Cerebellar cortex (tissue), 1 donor: Measurements from ENCODE around the gene CD52.
"Not testable (repeated sequence)": the region's sequence is repeated elsewhere in the genome, so short reads cannot be mapped to it uniquely, and the experiment has no call there.

Experiments
- DNase-seq: peaks from one replicate; pipeline ENCODE4 v3.0.0-alpha.2; 2015; ENCODE audit warnings: low spot score

CD52 gene

GRCh38 chr1:26284597-26285347 lies 33.0 kb upstream of the CD52 start:
- peak; percentile 44 for DNase-seq

GRCh38 chr1:26285366-26286063 lies 32.2 kb upstream of the CD52 start:
- peak; percentile 29 for DNase-seq

- DNase-seq = no peak
These were observed 31.7 kb upstream of the CD52 start for GRCh38 chr1:26286064-26286416.

GRCh38 chr1:26287033-26287711 lies 30.6 kb upstream of the CD52 start:
- no peak for DNase-seq

- no peak for DNase-seq
These were observed 29.9 kb upstream of the CD52 start for GRCh38 chr1:26287811-26288210.

- DNase-seq = no peak
These were observed 29.3 kb upstream of the CD52 start for GRCh38 chr1:26288311-26288941.

- DNase-seq = no peak
These were observed 28.3 kb upstream of the CD52 start for GRCh38 chr1:26289158-26290059.

GRCh38 chr1:26290122-26290881 lies 27.5 kb upstream of the CD52 start:
- no peak for DNase-seq

- no peak for DNase-seq
These were observed 26.9 kb upstream of the CD52 start for GRCh38 chr1:26290882-26291261.

GRCh38 chr1:26291433-26291832 lies 26.3 kb upstream of the CD52 start:
- DNase-seq = no peak

- no peak for DNase-seq
These were observed 25.8 kb upstream of the CD52 start for GRCh38 chr1:26291939-26292338.

- not testable (repeated sequence) for DNase-seq
These were observed 25.0 kb upstream of the CD52 start for GRCh38 chr1:26292735-26293134.

GRCh38 chr1:26293911-26294463 lies 23.8 kb upstream of the CD52 start:
- DNase-seq = no peak

- DNase-seq = no peak
These were observed 22.3 kb upstream of the CD52 start for GRCh38 chr1:26295194-26296138.

- no peak for DNase-seq
These were observed 21.3 kb upstream of the CD52 start for GRCh38 chr1:26296340-26297056.

- DNase-seq = no peak
These were observed 20.5 kb upstream of the CD52 start for GRCh38 chr1:26297057-26297790.

- no peak for DNase-seq
These were observed 20.0 kb upstream of the CD52 start for GRCh38 chr1:26297791-26298124.
